GM19455 (cell line): ENCODE data around the gene AP3B2.
"Not testable (repeated sequence)": the region's sequence is repeated elsewhere in the genome, so short reads cannot be mapped to it uniquely, and the experiment has no call there.

Experiments
- ATAC-seq: cut with Tn5 transposase; IDR thresholded peaks from one replicate; pipeline ENCODE4 v1.9.1; 2021; ENCODE audit not compliant: unreplicated experiment

The AP3B2 gene, protein sequence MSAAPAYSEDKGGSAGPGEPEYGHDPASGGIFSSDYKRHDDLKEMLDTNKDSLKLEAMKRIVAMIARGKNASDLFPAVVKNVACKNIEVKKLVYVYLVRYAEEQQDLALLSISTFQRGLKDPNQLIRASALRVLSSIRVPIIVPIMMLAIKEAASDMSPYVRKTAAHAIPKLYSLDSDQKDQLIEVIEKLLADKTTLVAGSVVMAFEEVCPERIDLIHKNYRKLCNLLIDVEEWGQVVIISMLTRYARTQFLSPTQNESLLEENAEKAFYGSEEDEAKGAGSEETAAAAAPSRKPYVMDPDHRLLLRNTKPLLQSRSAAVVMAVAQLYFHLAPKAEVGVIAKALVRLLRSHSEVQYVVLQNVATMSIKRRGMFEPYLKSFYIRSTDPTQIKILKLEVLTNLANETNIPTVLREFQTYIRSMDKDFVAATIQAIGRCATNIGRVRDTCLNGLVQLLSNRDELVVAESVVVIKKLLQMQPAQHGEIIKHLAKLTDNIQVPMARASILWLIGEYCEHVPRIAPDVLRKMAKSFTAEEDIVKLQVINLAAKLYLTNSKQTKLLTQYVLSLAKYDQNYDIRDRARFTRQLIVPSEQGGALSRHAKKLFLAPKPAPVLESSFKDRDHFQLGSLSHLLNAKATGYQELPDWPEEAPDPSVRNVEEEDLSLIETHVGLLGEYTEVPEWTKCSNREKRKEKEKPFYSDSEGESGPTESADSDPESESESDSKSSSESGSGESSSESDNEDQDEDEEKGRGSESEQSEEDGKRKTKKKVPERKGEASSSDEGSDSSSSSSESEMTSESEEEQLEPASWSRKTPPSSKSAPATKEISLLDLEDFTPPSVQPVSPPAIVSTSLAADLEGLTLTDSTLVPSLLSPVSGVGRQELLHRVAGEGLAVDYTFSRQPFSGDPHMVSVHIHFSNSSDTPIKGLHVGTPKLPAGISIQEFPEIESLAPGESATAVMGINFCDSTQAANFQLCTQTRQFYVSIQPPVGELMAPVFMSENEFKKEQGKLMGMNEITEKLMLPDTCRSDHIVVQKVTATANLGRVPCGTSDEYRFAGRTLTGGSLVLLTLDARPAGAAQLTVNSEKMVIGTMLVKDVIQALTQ

DNA sequence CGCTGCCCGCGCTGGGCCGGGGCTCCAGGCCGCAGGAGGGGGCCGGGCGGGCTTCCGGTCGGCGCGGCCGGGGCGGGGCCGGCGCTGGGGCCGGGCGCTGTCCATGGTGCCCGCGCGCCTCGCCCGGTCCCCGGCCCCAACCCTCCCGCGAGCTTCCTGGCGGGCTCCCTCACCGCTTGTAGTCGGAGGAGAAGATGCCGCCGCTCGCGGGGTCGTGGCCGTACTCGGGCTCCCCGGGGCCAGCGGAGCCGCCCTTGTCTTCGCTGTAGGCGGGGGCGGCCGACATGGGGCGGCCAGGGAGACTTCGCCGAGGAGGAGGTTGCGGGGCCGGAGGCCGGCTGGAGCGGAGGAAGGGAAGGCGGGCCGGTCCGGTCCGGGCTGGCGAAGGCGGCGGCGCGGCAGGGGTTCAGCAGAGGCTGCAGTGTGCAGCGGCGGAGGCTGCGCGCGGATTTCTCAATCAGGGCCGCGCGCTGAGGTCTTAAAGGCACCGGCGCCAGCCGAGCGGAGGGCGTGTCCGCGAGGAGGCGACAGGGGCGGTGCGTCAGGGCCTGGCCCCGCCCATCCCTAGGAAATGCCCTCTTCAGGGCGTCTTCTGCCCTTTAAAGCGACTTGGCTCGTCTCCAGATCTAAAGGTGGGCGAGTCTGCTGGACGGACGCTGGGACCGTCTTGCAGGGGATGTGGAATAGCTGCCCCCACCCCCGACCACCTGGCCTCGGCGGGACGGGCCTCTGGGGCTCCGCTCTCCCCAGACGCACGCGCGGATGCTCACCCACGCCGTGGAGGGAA, at the start of gene AP3B2:
AP3B2 (minus strand) TSS at position 455 of the 787 bp plus-strand sequence; CDS start at position 286, 169 bp downstream.
- peak; percentile 96 for ATAC-seq

DNA sequence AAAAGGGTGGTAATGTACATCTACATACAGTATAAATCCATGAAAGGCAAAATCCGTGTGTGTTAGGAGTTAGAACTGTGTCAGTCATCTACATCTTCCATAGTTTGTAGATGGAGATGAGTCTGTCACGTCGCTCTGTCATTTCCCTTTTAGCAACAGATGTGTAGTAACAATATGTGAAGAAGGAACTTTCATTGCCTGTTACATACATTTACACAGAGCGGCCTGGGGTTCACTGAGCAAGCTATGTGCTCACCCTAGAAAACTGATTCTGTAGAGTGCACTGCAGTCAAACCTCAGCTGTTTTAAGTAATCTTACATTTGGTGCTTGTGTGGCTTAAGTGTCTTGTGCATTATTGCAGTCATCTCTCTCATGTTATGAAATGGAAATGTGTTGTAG, 41.6 kb upstream of the AP3B2 start:
- ATAC-seq: no peak

DNA sequence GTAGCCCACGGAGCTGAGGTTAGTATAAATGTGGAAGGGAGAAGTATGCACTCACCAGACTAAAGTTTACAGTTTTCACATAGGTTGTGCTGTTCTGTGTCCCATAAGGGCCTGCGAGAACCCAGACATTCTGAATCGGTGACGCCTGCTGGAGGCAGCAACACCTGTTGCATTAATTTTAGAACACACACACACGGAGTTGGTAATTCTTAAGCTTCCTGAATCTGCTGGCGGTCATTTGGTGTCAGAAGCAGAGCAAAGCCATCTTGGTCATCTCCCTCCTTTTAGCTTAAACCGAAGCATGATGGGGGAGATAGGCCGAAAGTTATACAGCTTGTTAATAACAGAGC, 41.1 kb upstream of the AP3B2 start:
- peak; percentile 40 for ATAC-seq

DNA sequence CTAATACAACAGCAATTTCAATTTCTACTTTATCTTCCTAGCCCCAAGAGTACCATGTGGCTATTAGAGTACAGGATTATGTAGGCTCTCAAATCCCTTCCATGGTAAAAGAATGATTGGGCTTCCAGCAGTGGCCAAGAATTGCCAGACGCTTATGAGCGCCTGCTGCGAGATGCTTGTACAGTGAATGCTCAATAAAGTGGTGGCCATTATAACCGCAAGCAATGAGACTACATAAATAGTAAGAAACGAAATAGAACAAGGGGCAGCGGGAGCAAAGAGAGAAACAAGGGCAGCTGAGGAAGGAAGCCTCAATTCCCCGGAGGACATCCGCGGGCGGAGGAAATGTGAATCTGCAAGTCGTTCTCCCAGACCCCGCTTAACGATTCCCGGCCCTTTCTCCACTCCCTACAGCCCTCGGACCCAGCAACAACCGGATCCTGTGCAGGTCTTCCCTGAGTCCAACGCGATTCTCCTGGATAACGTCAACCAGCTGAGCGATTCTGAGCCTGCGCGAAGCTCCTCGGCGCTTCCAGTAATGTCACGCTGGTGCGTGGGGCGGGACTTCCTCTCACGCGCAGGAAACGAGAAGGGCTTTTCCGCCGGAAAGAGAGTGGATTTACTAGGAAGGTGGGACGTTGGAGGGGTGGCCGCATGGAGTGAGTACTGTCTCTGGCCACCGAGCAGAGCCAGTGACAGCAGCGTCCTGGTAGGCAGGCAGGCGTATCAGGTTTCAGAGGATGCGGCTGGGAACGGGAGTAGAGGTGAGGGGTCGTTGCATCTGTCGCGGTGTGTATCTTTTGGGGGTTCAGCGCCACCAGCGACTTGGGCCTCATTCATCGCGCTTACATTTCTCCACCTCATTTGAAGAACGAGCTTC, 40.5 kb upstream of the AP3B2 start:
- peak; percentile 87 for ATAC-seq

DNA sequence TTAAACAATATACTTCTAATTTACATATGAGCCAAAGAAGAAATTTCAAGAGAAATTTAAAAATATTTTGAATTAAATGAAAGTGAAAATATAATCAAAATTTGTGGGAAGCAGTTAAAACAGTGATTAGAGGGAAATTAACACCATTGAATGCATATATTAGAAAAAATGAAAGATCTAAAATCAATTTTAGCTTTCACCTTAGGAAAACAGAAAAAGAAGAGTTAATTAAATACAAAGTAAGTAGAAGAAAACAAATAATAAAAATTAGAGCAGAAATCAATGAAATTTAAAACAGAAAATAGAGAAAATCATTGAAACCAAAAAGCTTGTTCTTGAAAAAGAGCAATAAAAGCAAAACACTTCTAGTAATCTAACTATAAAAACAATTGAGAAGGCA, 38.6 kb upstream of the AP3B2 start:
- no peak for ATAC-seq

DNA sequence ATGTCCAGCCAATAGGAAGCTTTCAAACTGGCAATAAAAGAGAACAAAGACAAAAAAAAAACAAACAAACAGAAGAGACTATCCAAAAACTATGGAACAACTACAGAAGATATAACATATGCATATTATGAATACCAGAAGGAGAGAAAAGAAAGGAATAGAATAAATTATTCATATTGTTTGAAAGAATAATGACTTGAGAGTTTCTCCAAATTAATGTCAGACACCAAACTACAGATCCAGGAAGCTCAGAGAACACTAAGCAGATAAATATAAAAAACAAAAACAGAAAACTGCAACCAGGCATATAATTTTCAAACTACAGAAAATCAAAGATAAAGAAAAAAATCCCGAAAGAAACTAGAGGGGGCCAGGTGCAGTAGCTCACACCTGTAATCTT, 34.1 kb upstream of the AP3B2 start:
- no peak for ATAC-seq

DNA sequence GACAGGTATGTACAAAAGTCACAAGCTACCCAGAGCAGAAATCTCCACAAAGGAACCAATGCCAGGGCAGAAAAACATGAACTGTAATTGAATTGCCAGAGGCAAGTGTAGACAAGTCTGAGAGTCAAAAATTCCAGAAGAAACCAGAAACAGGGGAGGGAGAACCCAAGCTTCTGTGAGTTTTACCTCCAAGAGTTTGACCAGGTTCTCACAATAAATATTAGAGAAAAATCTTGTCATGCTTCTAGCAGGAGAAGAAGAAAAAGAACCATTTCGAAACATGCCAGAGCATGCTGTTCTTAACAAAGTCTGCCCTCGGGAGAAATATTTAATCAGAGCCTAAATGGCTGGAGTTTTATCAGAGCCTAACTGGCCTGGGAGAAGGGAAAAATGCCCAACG, 32.5 kb upstream of the AP3B2 start:
- ATAC-seq: no peak

DNA sequence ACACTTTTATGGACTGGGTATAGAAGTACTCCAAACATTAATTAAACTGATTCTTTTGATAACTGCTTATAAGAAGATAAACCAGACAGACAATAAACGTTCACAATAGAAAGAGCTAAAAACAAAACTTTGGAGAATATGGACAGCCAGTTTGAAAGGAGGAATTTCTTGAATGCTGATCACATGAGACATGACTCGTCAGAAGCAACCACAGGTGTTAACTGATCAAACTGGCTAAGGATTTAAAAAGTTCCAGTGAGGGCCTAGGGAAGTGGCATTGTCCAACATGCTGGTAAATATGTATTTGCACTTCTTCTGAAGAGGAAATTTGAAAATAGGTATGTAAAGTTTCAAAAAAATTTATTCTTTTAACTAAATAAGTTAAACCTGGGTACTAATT, 29.4 kb upstream of the AP3B2 start:
- no peak for ATAC-seq

DNA sequence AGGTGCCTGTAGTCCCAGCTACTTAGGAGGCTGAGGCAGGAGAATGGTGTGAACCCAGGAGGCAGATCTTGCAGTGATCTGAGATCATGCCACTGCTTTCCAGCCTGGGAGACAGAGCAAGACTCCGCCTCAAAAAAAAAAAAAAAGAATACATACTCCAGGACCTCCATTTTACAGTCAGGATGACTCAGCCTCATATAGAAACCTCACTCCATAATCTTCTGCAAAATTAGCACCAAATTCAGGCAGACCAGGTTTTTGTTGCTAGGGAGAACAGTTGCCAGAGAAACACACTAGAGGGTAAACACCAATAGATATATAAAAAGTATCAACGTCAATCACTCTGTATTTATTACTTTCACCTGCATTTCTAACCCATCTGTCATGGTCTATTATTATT, 28.3 kb upstream of the AP3B2 start:
- ATAC-seq: no peak

DNA sequence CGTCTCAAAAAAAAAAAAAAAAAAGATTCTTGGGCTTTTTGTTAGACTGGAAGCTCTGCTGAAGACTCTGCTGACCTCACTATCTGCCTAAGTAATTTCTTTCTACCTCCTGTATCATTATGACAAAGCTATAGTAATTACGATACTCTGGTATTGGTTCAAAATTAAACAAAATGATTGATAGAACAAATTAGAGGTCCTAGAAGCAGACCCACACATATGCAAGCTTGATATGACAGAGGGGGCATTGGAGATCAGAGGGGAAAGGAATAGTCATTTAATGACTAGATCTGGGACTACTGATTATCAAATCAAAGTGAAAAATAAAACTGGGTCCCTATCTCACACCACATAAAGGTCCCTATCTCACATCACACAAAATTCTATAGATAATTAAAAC, 21.9 kb upstream of the AP3B2 start:
- ATAC-seq: no peak

DNA sequence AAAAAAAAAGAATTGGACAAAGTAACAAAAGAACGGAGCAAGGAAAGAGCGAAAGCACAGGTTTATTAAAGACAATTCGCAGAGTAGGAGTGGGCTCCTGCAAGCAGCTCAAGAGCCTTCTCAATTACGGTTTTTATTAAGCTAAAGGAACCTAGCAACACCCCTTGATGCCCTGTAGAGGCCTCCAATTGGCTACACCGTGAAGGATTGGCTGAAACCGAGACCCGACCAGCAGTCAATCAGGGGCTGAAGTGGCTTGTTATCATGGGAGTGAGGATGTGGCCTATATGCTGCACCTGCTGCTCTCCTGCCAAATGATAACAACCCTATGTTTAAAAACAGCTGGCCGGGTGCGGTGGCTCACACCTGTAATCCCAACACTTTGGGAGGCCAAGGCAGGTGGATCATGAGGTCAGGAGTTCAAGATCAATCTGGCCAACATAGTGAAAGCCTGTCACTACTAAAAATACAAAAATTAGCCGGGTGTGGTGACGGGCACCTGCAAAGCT, 20.4 kb upstream of the AP3B2 start:
- no peak for ATAC-seq

DNA sequence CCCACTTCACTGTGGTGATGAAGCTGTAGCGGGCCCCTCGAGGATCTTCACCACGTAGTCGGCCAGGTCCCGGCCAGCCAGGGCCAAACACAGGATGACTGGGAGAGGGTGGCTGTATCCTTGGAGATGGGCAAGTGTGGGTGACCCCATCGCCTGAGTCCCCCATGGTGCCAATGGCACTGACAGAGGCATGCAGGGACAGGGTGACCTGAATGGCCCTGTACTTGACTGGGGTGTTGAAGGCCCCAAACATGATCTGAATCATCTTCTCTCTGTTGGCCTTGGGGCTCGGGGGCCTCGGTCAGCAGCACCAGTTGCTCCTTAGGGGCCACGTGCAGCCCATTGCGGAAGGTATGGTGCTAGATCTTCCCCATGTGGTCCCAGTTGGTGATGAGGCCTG, 17.1 kb upstream of the AP3B2 start:
- no peak for ATAC-seq

DNA sequence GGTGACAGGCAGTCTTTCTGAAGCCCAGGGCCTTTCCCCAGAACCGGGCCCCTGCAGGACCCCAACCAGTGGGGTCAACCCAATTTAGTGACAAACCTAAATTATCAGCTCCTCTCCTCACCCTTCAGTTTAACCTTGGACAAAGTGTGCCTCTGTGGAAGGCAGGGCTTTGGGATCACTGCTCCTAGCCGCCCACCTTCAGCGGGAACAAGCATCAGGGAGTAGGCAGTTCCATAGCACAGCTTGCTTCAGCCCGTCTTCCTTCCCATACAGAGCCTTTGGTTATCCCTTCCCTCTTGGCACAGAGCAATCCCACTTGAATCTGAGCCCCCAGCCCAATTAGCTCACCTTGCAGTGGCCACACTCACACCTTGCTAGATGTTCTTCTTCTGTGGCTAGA, 5.3 kb upstream of the AP3B2 start:
- no peak for ATAC-seq

DNA sequence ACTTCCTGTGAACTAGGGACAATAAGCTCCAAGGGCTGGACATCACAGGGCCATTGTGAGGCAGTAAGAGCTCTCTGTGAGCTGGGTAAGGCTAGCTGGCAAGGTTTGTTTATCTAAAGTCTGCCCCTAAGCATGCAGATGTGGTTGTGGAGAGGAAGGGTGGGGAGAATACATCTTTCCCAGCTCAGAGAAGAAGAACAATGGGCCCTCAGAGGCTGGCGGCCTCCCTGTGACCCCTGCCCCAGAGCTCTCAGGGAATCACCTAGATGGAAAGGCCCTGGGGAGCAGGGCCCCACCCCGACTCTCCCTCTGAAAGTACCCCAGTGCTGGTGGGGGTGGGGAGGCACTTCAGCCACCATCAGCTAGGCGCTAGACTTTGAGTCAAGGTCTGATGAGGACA, 4.3 kb upstream of the AP3B2 start:
- ATAC-seq: no peak

DNA sequence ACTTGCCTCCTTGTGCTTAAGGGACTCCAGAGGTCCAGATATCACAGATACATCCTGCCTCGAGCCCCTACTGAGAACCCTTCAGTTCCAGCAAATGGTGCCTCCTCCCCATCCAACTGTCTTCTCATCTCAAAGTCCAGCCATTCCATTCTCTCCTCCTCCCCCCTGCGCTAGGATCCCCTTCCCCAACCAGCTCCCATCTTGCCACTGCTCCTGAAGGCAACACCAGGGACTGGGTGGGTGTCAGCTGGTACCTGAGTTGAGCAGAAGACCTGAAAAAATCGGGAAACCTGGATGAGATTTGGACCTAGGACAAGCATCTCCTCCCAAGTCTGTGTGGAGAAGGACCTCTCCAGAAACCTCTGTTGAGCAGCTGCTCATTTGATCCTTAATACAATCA, 2.4 kb upstream of the AP3B2 start:
- ATAC-seq: no peak

DNA sequence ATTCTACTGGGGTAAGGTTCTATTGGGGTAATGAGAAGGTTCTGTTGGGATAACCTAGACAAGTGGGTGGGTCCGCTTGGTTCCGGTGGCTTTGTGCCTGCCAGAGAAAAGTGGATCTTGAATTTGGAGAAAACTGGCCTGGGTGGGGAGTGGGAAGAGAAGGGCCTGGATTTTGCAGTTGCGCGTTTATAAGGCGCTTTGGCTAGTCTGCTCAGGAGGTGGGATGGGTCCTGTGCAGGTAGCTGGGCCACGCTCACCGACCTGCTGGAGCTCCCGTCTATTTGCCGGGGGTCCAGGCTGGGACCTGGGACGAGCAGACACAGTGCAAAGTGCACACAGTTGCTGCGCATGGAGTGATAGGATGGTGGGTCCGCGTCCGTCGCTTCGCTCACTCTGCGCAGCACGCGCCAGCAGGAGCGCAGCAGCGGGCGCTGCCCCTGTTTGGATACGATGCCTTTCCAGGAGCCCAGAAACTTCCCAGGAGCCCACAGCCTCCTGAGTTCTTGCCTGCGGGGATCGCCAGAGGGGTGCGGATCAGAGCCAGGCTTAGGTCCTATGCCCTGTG, 1.3 kb upstream of the AP3B2 start:
- ATAC-seq: no peak

DNA sequence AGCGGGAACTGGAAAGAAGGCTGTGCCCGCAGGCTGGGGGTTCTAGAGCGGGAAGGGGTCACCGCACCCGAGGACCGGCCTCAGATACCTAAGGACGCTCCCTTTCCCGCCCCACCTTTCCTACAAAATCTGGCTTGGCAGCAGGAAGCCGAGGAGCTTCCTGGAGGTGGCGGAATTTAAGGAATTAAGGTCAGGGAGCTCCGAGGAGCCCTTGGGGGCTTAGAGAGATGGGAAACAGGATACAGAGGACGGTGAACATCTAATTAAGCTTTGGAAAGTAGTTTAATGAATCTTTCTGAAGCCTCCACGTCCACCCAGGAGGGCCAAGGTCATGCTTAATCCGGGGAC, 507 bp upstream of the AP3B2 start:
- ATAC-seq: no peak

DNA sequence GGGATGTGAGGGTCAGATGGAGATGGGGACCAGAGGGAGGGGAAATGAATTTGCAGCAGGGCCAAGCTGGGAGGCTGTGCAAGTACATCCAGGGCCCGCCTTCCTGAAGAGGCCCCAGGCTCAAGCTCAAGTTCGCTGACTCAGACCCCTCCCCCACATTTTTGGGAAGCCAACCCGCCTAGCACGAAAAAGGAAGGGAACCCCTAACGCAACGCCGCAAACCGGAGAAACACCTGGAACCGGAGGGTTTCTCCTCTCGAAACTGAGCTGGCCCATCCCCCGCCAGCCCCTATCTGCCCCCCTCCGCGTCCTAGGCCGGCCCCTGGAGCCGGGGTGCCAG, 624 bp downstream of the AP3B2 start:
- no peak for ATAC-seq

DNA sequence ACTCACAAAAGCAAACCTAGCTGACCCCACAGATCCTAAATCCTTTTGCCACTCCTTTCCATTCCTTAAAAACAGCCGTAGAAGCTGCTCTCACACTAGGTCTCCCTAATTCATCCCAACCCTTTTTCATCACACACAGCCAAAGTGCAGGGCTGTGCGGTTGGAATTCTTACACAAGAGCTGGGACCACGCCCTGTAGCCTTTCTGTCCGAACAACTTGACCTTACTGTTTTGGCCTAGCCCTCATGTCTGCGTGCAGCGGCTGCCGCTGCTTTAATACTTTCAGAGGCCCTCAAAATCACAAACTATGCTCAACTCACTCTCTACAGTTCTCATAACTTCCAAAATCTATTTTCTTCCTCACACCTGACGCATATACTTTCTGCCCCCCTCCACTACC, 3.8 kb downstream of the AP3B2 start:
- not testable (repeated sequence) for ATAC-seq

DNA sequence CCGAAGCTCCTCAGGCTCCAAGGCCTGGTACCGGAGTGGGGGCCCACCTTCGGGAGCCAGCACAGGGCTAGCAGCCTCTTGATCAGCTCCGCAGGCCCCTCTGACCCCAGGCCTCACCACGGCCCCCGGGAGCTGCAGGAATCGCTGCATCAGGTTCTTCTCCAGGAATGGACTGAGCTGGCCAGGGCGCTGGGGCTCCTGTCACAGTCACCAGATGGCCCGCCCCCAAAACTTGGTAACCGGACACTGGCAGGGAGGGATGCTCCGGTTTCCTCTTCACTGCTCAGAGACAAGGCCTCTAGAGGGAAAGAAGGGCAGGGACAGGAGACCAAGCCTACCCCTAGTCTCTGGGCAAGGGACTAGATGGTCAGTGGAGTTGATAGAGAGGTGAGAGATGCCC, 9.9 kb downstream of the AP3B2 start:
- no peak for ATAC-seq
